H1 (cell line): ENCODE measurements around the gene JMJD7. TPM values are rescaled to one million over a fixed set of nuclear protein-coding genes. Genes with fewer than 3 reads are reported as not detected.

Source experiments
- CTCF ChIA-PET: fragments of 300-600 bp; sonication (Branson Sonifier 250); formaldehyde crosslinking; loops from one replicate; lab custom pipeline; 2021; ENCODE audit not compliant: partially characterized antibody; lab: Charles Lee
- POLR2A ChIA-PET: fragments of 300-600 bp; sonication (Branson Sonifier 250); formaldehyde crosslinking; loops from one replicate; lab custom pipeline; 2021; ENCODE audit warnings: inconsistent platforms; ENCODE audit not compliant: partially characterized antibody; lab: Charles Lee
- DNase-seq, 2 experiments: peaks; one replicate each; pipeline versions ENCODE4 v3.0.0 to v3.0.0-alpha.2; 2010 to 2022; ENCODE audit warnings: low spot score in 2 of 2, low read depth in 1 of 2, mixed read lengths in 1 of 2
- FAIRE-seq: peaks from 2 replicates; lab custom pipeline; 2011; peaks lifted over from hg19 to GRCh38; lab: Jason Lieb, UNC
- H2AFZ ChIP-seq: 2 replicates; pipeline ENCODE4 v1.8.1; 2012; ENCODE audit warnings: low read length, inconsistent platforms
- H2AK5ac ChIP-seq: 2 replicates; pipeline ENCODE4 v1.6.1; 2013; ENCODE audit warnings: low read depth, low read length
- H2BK120ac ChIP-seq: replicated peaks from 2 replicates; pipeline ENCODE3; 2013; ENCODE audit warnings: low read depth, low read length, inconsistent platforms
- H2BK12ac ChIP-seq: 2 replicates; pipeline ENCODE4 v1.6.1; 2013; ENCODE audit warnings: low read depth, low read length
- H2BK15ac ChIP-seq: 2 replicates; pipeline ENCODE4 v1.6.1; 2013; ENCODE audit warnings: low read length
- H2BK20ac ChIP-seq: 2 replicates; pipeline ENCODE4 v1.6.1; 2013; ENCODE audit warnings: low read length
- H2BK5ac ChIP-seq: 2 replicates; pipeline ENCODE4 v1.6.1; 2013; ENCODE audit warnings: low read depth, low read length
- H3K14ac ChIP-seq: 2 replicates; pipeline ENCODE4 v1.6.1; 2013; ENCODE audit warnings: inconsistent platforms; ENCODE audit not compliant: insufficient read length
- H3K18ac ChIP-seq: 2 replicates; pipeline ENCODE4 v1.6.1; 2013; ENCODE audit warnings: low read length; ENCODE audit errors: extremely low read depth
- H3K23ac ChIP-seq: 2 replicates; pipeline ENCODE4 v1.6.1; 2013; ENCODE audit warnings: inconsistent platforms; ENCODE audit not compliant: insufficient read length
- H3K23me2 ChIP-seq: 2 replicates; pipeline ENCODE4 v1.6.1; 2013; ENCODE audit warnings: low read depth, low read length
- H3K27ac ChIP-seq: 2 replicates; pipeline ENCODE4 v1.6.1; 2011; ENCODE audit warnings: low read depth, low read length, inconsistent platforms
- H3K27me3 ChIP-seq, 4 experiments: replicated peaks in 1 of 4; 1 replicate in 1 of 4; 2 replicates in 3 of 4; pipeline versions ENCODE4 v1.6.1 to v1.8.1; 2011 to 2013; ENCODE audit warnings: low read length in 3 of 4, mild to moderate bottlenecking in 3 of 4, inconsistent platforms in 2 of 4, mixed read lengths in 2 of 4, moderate library complexity in 1 of 4; ENCODE audit not compliant: control insufficient read depth in 3 of 4, insufficient read depth in 3 of 4; ENCODE audit errors: extremely low read depth in 1 of 4
- H3K36me3 ChIP-seq, 4 experiments: 2 replicates each; pipeline versions ENCODE4 v1.6.1 to v1.8.1; 2011 to 2013; ENCODE audit warnings: mild to moderate bottlenecking in 4 of 4, low read length in 3 of 4, moderate library complexity in 2 of 4, control low read depth in 1 of 4, inconsistent platforms in 1 of 4; ENCODE audit not compliant: insufficient read depth in 4 of 4, control insufficient read depth in 2 of 4
- H3K4ac ChIP-seq: replicated peaks from 2 replicates; pipeline ENCODE3; 2013; ENCODE audit warnings: low read length, low read depth, mixed read lengths, inconsistent platforms; ENCODE audit not compliant: insufficient read length
- H3K4me1 ChIP-seq, 4 experiments: replicated peaks in 1 of 4; 1 replicate in 1 of 4; 2 replicates in 3 of 4; pipeline versions ENCODE4 v1.6.1 to v1.8.1; 2011 to 2013; ENCODE audit warnings: low read length in 3 of 4, inconsistent platforms in 2 of 4, mixed read lengths in 1 of 4; ENCODE audit not compliant: insufficient read depth in 4 of 4, control insufficient read depth in 3 of 4
- H3K4me2 ChIP-seq, 2 experiments: 2 replicates each; pipeline versions ENCODE4 v1.6.1 to v1.8.1; 2011 to 2013; ENCODE audit warnings: low read depth in 2 of 2, low read length in 2 of 2, control low read depth in 1 of 2, inconsistent platforms in 1 of 2, mild to moderate bottlenecking in 1 of 2; ENCODE audit not compliant: insufficient read depth in 1 of 2
- H3K4me3 ChIP-seq, 4 experiments: fragments of 200-600, 300-600 bp in 1 of 4; sonication (generic), shearing (Covaris generic), sonication (Bioruptor Twin) in 1 of 4; 2 replicates each; pipeline versions ENCODE4 v1.5.1 to v1.8.1; 2011 to 2016; ENCODE audit warnings: low read length in 4 of 4, low read depth in 3 of 4, control low read depth in 2 of 4, inconsistent platforms in 2 of 4, mild to moderate bottlenecking in 2 of 4, mixed read lengths in 1 of 4, moderate library complexity in 1 of 4; ENCODE audit not compliant: insufficient read depth in 2 of 4; ENCODE audit errors: extremely low read depth in 1 of 4
- H3K56ac ChIP-seq: replicated peaks from 2 replicates; pipeline ENCODE3; 2013; ENCODE audit warnings: low read depth, mild to moderate bottlenecking, mixed read lengths, low read length, inconsistent platforms; ENCODE audit not compliant: insufficient read length
- H3K79me1 ChIP-seq: 2 replicates; pipeline ENCODE4 v1.6.1; 2013; ENCODE audit warnings: low read depth, low read length, control low read depth
- H3K79me2 ChIP-seq, 2 experiments: 2 replicates each; pipeline versions ENCODE4 v1.6.1 to v1.8.1; 2012 to 2013; ENCODE audit warnings: low read length in 2 of 2, mild to moderate bottlenecking in 2 of 2, inconsistent platforms in 1 of 2; ENCODE audit not compliant: insufficient read depth in 2 of 2, control insufficient read depth in 1 of 2
- H3K9ac ChIP-seq, 4 experiments: replicated peaks in 1 of 4; 1 replicate in 1 of 4; 2 replicates in 3 of 4; pipeline versions ENCODE4 v1.6.1 to v1.8.1; 2011 to 2013; ENCODE audit warnings: low read depth in 3 of 4, low read length in 3 of 4, control low read depth in 2 of 4, mild to moderate bottlenecking in 2 of 4, moderate library complexity in 2 of 4, inconsistent platforms in 1 of 4; ENCODE audit errors: extremely low read depth in 1 of 4
- H3K9me3 ChIP-seq, 2 experiments: 2 replicates each; pipeline versions ENCODE4 v1.6.1 to v1.8.1; 2012 to 2013; ENCODE audit warnings: mild to moderate bottlenecking in 2 of 2, moderate library complexity in 2 of 2, control low read depth in 1 of 2, inconsistent platforms in 1 of 2, low read depth in 1 of 2, low read length in 1 of 2, mixed read lengths in 1 of 2; ENCODE audit not compliant: insufficient read depth in 2 of 2
- H4K20me1 ChIP-seq, 2 experiments: replicated peaks in 1 of 2; 2 replicates each; pipeline versions ENCODE3 to v1.8.1; 2011 to 2013; ENCODE audit warnings: inconsistent platforms in 2 of 2, low read length in 2 of 2, mild to moderate bottlenecking in 1 of 2; ENCODE audit not compliant: insufficient read depth in 2 of 2, control insufficient read depth in 1 of 2
- H4K5ac ChIP-seq: 2 replicates; pipeline ENCODE4 v1.6.1; 2013; ENCODE audit warnings: low read length, low read depth, mixed read lengths, inconsistent platforms; ENCODE audit not compliant: insufficient read length
- H4K8ac ChIP-seq: 2 replicates; pipeline ENCODE4 v1.8.0; 2013; ENCODE audit warnings: mild to moderate bottlenecking, moderate library complexity, low read length, inconsistent platforms; ENCODE audit not compliant: insufficient read depth; ENCODE audit errors: extremely low read depth
- H4K91ac ChIP-seq: replicated peaks from 2 replicates; pipeline ENCODE3; 2013; ENCODE audit warnings: low read length, mixed read lengths, inconsistent platforms; ENCODE audit not compliant: insufficient read length
- ASH2L ChIP-seq: fragments of 200-600, 300-600 bp; sonication (generic); IDR thresholded peaks from one replicate; pipeline ENCODE4 v1.7.1; 2017; ENCODE audit warnings: low read length
- CEBPB ChIP-seq: IDR thresholded peaks from 2 replicates; pipeline ENCODE4 v1.6.1; 2012; ENCODE audit warnings: low read depth, low read length
- CTBP2 ChIP-seq: IDR thresholded peaks from 2 replicates; pipeline ENCODE4 v1.7.0; 2011; ENCODE audit warnings: borderline replicate concordance, mild to moderate bottlenecking, moderate library complexity, mixed read lengths, low read length; ENCODE audit not compliant: insufficient read depth, insufficient read length
- JUN ChIP-seq: IDR thresholded peaks from 2 replicates; pipeline ENCODE4 v1.6.1; 2011; ENCODE audit warnings: low read depth, mild to moderate bottlenecking, improper control_type of control experiment, low read length
- MAFK ChIP-seq: IDR thresholded peaks from 2 replicates; pipeline ENCODE4 v1.6.1; 2012; ENCODE audit warnings: low read depth, mild to moderate bottlenecking, improper control_type of control experiment, low read length
- MAX ChIP-seq: IDR thresholded peaks from 2 replicates; pipeline ENCODE4 v1.6.1; 2012; ENCODE audit warnings: inconsistent platforms
- RXRA ChIP-seq: IDR thresholded peaks from 2 replicates; pipeline ENCODE4 v1.6.1; 2011; ENCODE audit warnings: low read depth, mild to moderate bottlenecking, low read length, moderate library complexity; ENCODE audit not compliant: insufficient read depth
- SAP30 ChIP-seq: fragments of 300-600 bp; sonication (generic); IDR thresholded peaks from 2 replicates; pipeline ENCODE4 v1.7.1; 2012; ENCODE audit warnings: low read length, moderate library complexity, mild to moderate bottlenecking, inconsistent platforms; ENCODE audit not compliant: insufficient read depth, insufficient replicate concordance
- SP1 ChIP-seq: IDR thresholded peaks from 2 replicates; pipeline ENCODE4 v1.6.1; 2011; ENCODE audit warnings: low read depth, low read length
- TAF1 ChIP-seq: IDR thresholded peaks from 2 replicates; pipeline ENCODE4 v1.6.1; 2011; ENCODE audit warnings: mild to moderate bottlenecking, low read depth, low read length
- TAF7 ChIP-seq: optimal IDR thresholded peaks from 2 replicates; pipeline ENCODE3; 2011; ENCODE audit warnings: low read depth, mild to moderate bottlenecking, inconsistent platforms, low read length, moderate library complexity, borderline replicate concordance
- WGBS, 2 experiments: shearing (Covaris generic) in 1 of 2; methylation state at CpG; one replicate each; pipeline versions ENCODE4 v1.1.6 to v1.1.7; 2013 to 2015; ENCODE audit warnings: low lambda C conversion rate in 2 of 2, mixed read lengths in 2 of 2, inconsistent platforms in 1 of 2, low coverage in 1 of 2, missing lambda C conversion rate in 1 of 2; ENCODE audit not compliant: insufficient replicate concordance in 2 of 2, insufficient coverage in 1 of 2, insufficient read length in 1 of 2; ENCODE audit errors: extremely low coverage in 1 of 2, missing lambda C conversion rate in 1 of 2; 5-methylcytosine and 5-hydroxymethylcytosine counted together
- polyA plus RNA-seq, 7 experiments: library from polyadenylated mRNA; depleted of rRNA in 3 of 7; stranded (reverse) in 5 of 7; unstranded in 2 of 7; fragments of >200 nt in 5 of 7; fragments of 200-250 nt in 2 of 7; gene quantifications; 1 replicate in 5 of 7; 2 replicates in 1 of 7; 4 replicates in 1 of 7; pipeline versions ENCODE4 v1.2.1 to v1.2.3, GENCODE V29; 2011 to 2013; ENCODE audit warnings: missing spikeins in 2 of 7, mixed read lengths in 2 of 7
- total RNA-seq: library from RNA; stranded (reverse); fragmentation: NEBNext Ultra II Directional; extraction: Animal tissue kit (Norgen Biotek cat#: 25700); gene quantifications from 2 replicates; pipeline ENCODE4 v1.2.1, GENCODE V29; 2021

JMJD7 gene
- total and polyA plus RNA-seq, 2 of the 8 experiments (the other 6 are each of a cell fraction or from before 2014, with no cell fraction given): 15.0 to 20.0 TPM

GRCh38 chr15:41825145-41825544 is 2.7 kb upstream of the JMJD7 start:
- DNase-seq (no peak), FAIRE-seq (no peak)
- Histone ChIP-seq H2AFZ (no peak overlapping the region), H3K4me3 (no peak overlapping the region), H3K27ac (no peak overlapping the region), H3K4ac (no peak overlapping the region), H4K8ac (no peak overlapping the region), H2AK5ac (no peak overlapping the region), H3K56ac (no peak overlapping the region), H3K14ac (no peak overlapping the region), H3K4me1 (peaks cover 0 to 4% (median 2%) of the 10 kb centered on the region in 4 experiments; a peak in 4 of 7 replicates), H2BK15ac (no peak overlapping the region), H3K79me1 (no peaks in the 10 kb centered on the region), H4K5ac (no peak overlapping the region), H3K23ac (no peak overlapping the region), H3K9ac (no peak overlapping the region), H3K79me2 (no peaks in the 10 kb centered on the region), H3K36me3 (no peaks in the 10 kb centered on the region; a peak in 1 of 8 replicates), H4K20me1 (peaks cover 1 to 2% of the 10 kb centered on the region in 2 experiments), H3K23me2 (peaks cover 10% of the 10 kb centered on the region; the same call in 1 of the 2 replicates), H2BK20ac (no peak overlapping the region), H2BK120ac (no peak overlapping the region), H2BK12ac (no peak overlapping the region), H3K18ac (no peak overlapping the region), H4K91ac (no peak overlapping the region), H3K27me3 (peaks cover 0 to 2% (median 0%) of the 10 kb centered on the region in 4 experiments; a peak in 1 of 7 replicates), H3K4me2 (no peak overlapping the region), H3K9me3 (no peaks in the 10 kb centered on the region), H2BK5ac (no peak overlapping the region)
- WGBS, 2 experiments: 95% methylated on average over 10 of the region's 10 CpGs; no CpG with 5 or more reads in 1 of the 2 experiments
- POLR2A ChIA-PET: interaction anchor here (0.9 to 1.7 kb wide), 2 partner anchors 16 to 52 kb away, joined by 4 read pairs; no protein-coding TSS in a partner anchor
- TF ChIP-seq MAFK: no peak
- TF ChIP-seq SAP30: no peak
- no peak for TF ChIP-seq MAX
- no peak for TF ChIP-seq TAF1
- no peak for TF ChIP-seq CEBPB
- TF ChIP-seq TAF7: no peak
- no peak for TF ChIP-seq RXRA
- no peak for TF ChIP-seq JUN
- TF ChIP-seq CTBP2: no peak
- no peak for TF ChIP-seq SP1
- no peak for TF ChIP-seq ASH2L
- CTCF ChIA-PET: interaction anchor here (0.6 to 2.1 kb wide), 8 partner anchors 13 to 118 kb away, joined by 3 to 14 read pairs (median 5); partner anchors contain the start of gene MAPKBP1
